ENCODE data around the gene MTHFR. TPM values are rescaled to one million over a fixed set of nuclear protein-coding genes. Genes with fewer than 3 reads are reported as not detected.

The MTHFR gene
- total RNA-seq, result 45.4 TPM
- long read RNA-seq, full-length matches to known transcripts, result 6 of 53 reads
- long read RNA-seq, partial matches to known transcripts, result 8 of 53 reads
- long read RNA-seq, other reads (novel, unspliced or antisense), result 39 of 53 reads

- H3K4me1 ChIP-seq, result peaks cover 50% of the 10 kb centered on the region
- peak within 1 kb of the TSS; percentile 98 for H3K27ac ChIP-seq
- peak; percentile 100 for DNase-seq
- ATAC-seq, result peak; percentile 91
- H3K36me3 ChIP-seq, result peaks cover 29% of the 10 kb centered on the region
- H3K4me3 ChIP-seq, result peak within 1 kb of the TSS; percentile 94
- intact Hi-C loops (cut with DNase I), result no loop called here
- no peaks in the 10 kb centered on the region for H3K27me3 ChIP-seq
- TF ChIP-seq CTCF (IDR thresholded peaks at IDR 0.05), result no peak
- no peaks in the 10 kb centered on the region for H3K9me3 ChIP-seq
Observed at GRCh38 chr1:11805422-11806306, at the start of gene MTHFR, which contains the start of gene CLCN6. MTHFR (minus strand) TSS chr1:11805964; CDS start chr1:11803116, 2,848 bp downstream. CLCN6 (plus strand) TSS chr1:11806191; CDS start chr1:11806263, 72 bp downstream.

GRCh38 chr1:11855430-11855829, 49.7 kb upstream of the MTHFR start:
- intact Hi-C loops (cut with DNase I), result no loop called here
- peaks cover 59% of the 10 kb centered on the region for H3K27me3 ChIP-seq

GRCh38 chr1:11854519-11854918, 48.8 kb upstream of the MTHFR start:
- no peak overlapping the region for H3K27ac ChIP-seq
- H3K4me1 ChIP-seq, result no peaks in the 10 kb centered on the region
- DNase-seq (no peak), ATAC-seq (no peak)
- TF ChIP-seq CTCF (IDR thresholded peaks at IDR 0.05), result no peak
- H3K9me3 ChIP-seq, result no peaks in the 10 kb centered on the region
- H3K4me3 ChIP-seq, result no peak overlapping the region
- intact Hi-C loops (cut with DNase I), result no loop called here
- no peaks in the 10 kb centered on the region for H3K36me3 ChIP-seq
- H3K27me3 ChIP-seq, result peaks cover 50% of the 10 kb centered on the region

More at GRCh38 chr1:11855430-11855829, 49.7 kb upstream of the MTHFR start:
- no peaks in the 10 kb centered on the region for H3K9me3 ChIP-seq
- no peak overlapping the region for H3K27ac ChIP-seq
- no peak overlapping the region for H3K4me3 ChIP-seq
- no peaks in the 10 kb centered on the region for H3K36me3 ChIP-seq
- no peak for TF ChIP-seq CTCF (IDR thresholded peaks at IDR 0.05)
- ATAC-seq, result no peak
- no peaks in the 10 kb centered on the region for H3K4me1 ChIP-seq
- no peak for DNase-seq

GRCh38 chr1:11851180-11851579, 45.4 kb upstream of the MTHFR start:
- Histone ChIP-seq H3K4me1 (no peaks in the 10 kb centered on the region), H3K27ac (no peak overlapping the region), H3K27me3 (peaks cover 19% of the 10 kb centered on the region), H3K9me3 (no peaks in the 10 kb centered on the region), H3K36me3 (no peaks in the 10 kb centered on the region), H3K4me3 (no peak overlapping the region)
- no peak for TF ChIP-seq CTCF (IDR thresholded peaks at IDR 0.05)
- intact Hi-C loops (cut with DNase I), result no loop called here
- ATAC-seq, result peak; percentile 57
- no peak for DNase-seq

GRCh38 chr1:11850156-11850555, 44.4 kb upstream of the MTHFR start:
- Histone ChIP-seq H3K36me3 (peaks cover under 1% of the 10 kb centered on the region), H3K4me3 (no peak overlapping the region), H3K27ac (no peak overlapping the region), H3K9me3 (no peaks in the 10 kb centered on the region), H3K4me1 (no peaks in the 10 kb centered on the region), H3K27me3 (peaks cover 19% of the 10 kb centered on the region)
- DNase-seq (no peak), ATAC-seq (no peak)
- no peak for TF ChIP-seq CTCF (IDR thresholded peaks at IDR 0.05)
- intact Hi-C loops (cut with DNase I), result no loop called here
